Measurements from ENCODE around the gene C12orf50. TPM values are rescaled to one million over a fixed set of nuclear protein-coding genes. Genes with fewer than 3 reads are reported as not detected.
A peak's percentile ranks its signal among the peaks of the same experiment; 100 is the strongest.
"Not testable (repeated sequence)": the region's sequence is repeated elsewhere in the genome, so short reads cannot be mapped to it uniquely, and the experiment has no call there.

The C12orf50 gene
- total RNA-seq, 6 experiments from 2014 or later, result not detected

DNA sequence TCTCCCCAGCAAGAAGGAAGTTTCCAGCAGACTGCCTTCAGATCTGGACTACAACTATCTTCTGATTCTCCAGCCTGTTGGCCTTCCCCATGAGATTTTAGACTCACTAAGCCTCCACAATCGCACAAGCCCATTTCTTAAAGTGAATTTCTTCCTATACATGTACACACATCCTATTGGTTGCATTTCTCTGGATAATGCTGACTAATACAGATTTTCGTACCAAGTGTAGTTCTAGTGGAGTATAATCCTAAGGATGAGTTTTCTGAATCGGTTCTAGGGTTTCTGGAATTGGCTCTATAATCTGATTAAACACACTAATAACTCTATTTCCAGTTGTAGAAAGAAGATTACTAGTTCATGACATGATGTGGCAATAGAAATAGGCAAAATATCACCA lies 53.3 kb downstream of the C12orf50 start:
- H3K4me3 Mint-ChIP-seq, result no peak overlapping the region
- H3K27ac Mint-ChIP-seq, result no peak overlapping the region
- no peaks in the 10 kb centered on the region for H3K27me3 Mint-ChIP-seq (ENCODE audit: insufficient read depth)
- DNase-seq, result no peak
- H3K4me1 Mint-ChIP-seq (ENCODE audit: low read depth), result no peaks in the 10 kb centered on the region
- H3K9me3 Mint-ChIP-seq, result no peaks in the 10 kb centered on the region
- TF ChIP-seq, protein P1, sequence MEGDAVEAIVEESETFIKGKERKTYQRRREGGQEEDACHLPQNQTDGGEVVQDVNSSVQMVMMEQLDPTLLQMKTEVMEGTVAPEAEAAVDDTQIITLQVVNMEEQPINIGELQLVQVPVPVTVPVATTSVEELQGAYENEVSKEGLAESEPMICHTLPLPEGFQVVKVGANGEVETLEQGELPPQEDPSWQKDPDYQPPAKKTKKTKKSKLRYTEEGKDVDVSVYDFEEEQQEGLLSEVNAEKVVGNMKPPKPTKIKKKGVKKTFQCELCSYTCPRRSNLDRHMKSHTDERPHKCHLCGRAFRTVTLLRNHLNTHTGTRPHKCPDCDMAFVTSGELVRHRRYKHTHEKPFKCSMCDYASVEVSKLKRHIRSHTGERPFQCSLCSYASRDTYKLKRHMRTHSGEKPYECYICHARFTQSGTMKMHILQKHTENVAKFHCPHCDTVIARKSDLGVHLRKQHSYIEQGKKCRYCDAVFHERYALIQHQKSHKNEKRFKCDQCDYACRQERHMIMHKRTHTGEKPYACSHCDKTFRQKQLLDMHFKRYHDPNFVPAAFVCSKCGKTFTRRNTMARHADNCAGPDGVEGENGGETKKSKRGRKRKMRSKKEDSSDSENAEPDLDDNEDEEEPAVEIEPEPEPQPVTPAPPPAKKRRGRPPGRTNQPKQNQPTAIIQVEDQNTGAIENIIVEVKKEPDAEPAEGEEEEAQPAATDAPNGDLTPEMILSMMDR (IDR thresholded peaks at IDR 0.05), result no peak
- no peaks in the 10 kb centered on the region for H3K36me3 Mint-ChIP-seq (ENCODE audit: low read depth)

DNA sequence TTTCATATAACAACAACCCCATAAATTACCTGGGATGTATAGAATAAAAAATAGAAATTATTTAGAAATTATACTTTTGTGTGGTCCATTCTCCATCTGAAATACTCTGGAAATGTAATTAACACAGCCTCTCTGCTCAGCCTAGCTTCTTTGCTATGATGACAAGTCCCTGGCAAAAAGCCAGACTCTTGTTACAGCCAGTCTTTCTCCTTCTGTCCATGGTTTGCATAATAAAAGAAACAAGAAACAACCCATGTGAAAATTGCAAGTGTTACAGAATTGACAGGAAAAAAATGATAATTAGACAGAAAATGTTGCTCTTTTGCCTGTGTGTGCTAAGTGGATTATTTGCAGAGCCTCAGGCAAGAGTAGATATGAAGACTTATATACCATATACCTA lies 61.3 kb downstream of the C12orf50 start:
- Mint-ChIP-seq H3K27me3 (ENCODE audit: insufficient read depth) (no peaks in the 10 kb centered on the region; the same call in 1 of the 2 replicates), H3K9me3 (no peaks in the 10 kb centered on the region), H3K4me1 (ENCODE audit: low read depth) (no peaks in the 10 kb centered on the region), H3K27ac (no peak overlapping the region), H3K4me3 (no peak overlapping the region), H3K36me3 (ENCODE audit: low read depth) (no peaks in the 10 kb centered on the region)
- TF ChIP-seq, protein P1 (IDR thresholded peaks at IDR 0.05), result no peak
- no peak for DNase-seq

DNA sequence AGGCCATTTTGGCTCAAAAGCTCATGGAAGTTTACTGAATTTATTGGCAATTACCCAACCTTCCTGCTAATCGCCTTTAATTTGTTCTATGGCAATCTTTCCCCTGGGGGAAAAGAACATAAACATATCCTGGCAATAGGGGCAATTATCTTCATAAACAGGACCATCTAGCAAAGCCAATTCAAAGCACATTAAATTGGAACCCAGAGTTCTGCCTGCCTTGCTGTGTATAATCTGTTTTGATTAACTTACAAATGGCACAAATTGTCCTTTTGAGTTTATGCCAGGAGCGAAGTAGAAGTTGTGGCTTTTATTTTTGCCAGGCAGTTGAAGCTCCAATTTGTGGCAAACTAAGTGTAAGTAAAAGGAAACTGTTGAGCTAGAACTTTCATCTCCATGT lies 68.6 kb downstream of the C12orf50 start:
- TF ChIP-seq, protein P1 (IDR thresholded peaks at IDR 0.05), result no peak
- Mint-ChIP-seq H3K36me3 (ENCODE audit: low read depth) (no peaks in the 10 kb centered on the region), H3K9me3 (no peaks in the 10 kb centered on the region), H3K27ac (no peak overlapping the region), H3K27me3 (ENCODE audit: insufficient read depth) (peaks cover 3% of the 10 kb centered on the region), H3K4me3 (no peak overlapping the region), H3K4me1 (ENCODE audit: low read depth) (no peaks in the 10 kb centered on the region)
- DNase-seq, result no peak

DNA sequence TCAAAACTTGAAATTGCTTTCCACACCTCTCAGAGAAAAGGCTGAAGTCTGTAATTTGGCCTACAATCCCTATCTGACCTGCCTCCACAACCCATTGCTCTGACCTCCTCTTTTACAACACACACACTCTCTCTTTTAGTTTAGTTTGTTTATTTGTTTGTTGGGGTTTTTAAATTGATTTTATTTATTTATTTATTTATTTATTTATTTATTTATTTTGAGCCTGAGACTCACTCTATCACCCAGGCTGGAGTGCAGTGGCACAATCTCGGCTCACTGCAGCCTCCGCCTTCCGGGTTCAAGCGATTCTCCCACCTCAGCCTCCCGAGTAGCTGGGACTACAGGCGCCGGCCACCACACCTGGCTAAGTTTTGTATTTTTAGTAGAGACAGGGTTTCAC lies 75.2 kb downstream of the C12orf50 start:
- H3K27ac Mint-ChIP-seq, H3K9me3 Mint-ChIP-seq: not testable (repeated sequence)

DNA sequence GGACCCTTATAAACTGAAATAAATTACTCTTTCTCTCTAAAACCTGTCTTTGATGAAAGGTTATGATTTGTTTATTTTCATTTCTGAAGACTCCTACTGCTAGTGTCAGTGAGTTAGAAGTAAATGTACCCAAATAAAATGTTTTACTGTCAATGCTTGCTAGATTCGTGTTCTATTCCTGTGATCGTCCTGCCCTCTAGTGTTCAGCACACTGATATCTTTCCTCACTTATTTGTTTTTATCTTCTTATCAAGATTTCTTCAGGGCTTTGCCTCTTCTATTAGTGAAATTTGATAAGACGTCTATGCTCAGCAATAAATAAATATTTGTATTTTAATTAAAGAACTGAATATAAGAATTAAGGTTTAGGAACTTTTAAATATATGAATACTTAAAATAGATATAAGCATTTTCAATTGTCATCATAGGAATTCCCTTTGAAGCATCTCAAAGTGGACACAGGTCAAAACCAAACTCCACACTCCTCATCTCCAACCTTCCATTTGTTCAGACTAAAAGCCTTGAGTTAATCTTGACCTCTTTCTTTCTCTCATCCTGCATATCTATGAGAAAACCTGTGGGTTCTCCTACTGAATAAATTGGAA lies 75.8 kb downstream of the C12orf50 start:
- H3K27me3 Mint-ChIP-seq (ENCODE audit: insufficient read depth), result peaks cover 4% of the 10 kb centered on the region
- no peak overlapping the region for H3K27ac Mint-ChIP-seq
- no peaks in the 10 kb centered on the region for H3K4me1 Mint-ChIP-seq (ENCODE audit: low read depth)
- H3K4me3 Mint-ChIP-seq, result no peak overlapping the region
- H3K36me3 Mint-ChIP-seq (ENCODE audit: low read depth), result no peaks in the 10 kb centered on the region
- no peaks in the 10 kb centered on the region for H3K9me3 Mint-ChIP-seq
- TF ChIP-seq, protein P1 (IDR thresholded peaks at IDR 0.05), result peak; percentile 79
- peak; percentile 33 for DNase-seq

More for the DNA sequence above, 75.2 kb downstream of the C12orf50 start:
- not testable (repeated sequence) for H3K4me1 Mint-ChIP-seq (ENCODE audit: low read depth); H3K36me3 Mint-ChIP-seq (ENCODE audit: low read depth); H3K27me3 Mint-ChIP-seq (ENCODE audit: insufficient read depth); DNase-seq; H3K4me3 Mint-ChIP-seq

DNA sequence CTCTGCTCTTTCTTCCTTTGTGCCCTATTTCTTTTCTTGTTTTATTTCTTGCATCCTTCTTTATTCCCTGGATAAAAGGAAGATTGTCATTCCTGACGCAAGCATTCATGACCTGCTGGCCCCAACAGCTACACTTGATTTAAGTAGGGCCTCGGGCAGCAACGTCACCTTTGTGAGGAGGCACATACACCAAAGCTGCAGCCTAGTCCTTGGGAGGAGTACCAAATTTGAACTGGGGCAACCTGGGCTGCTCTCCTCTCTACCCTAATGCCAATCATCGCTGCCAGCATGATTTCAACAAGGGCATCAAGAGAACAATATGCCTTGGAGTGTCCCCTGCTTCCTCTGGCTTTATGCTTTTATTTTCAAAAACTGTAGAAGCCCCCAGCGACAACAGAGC lies 76.4 kb downstream of the C12orf50 start:
- Mint-ChIP-seq H3K36me3 (ENCODE audit: low read depth) (no peaks in the 10 kb centered on the region), H3K27ac (no peak overlapping the region), H3K9me3 (no peaks in the 10 kb centered on the region), H3K4me3 (no peak overlapping the region), H3K27me3 (ENCODE audit: insufficient read depth) (peaks cover 4% of the 10 kb centered on the region), H3K4me1 (ENCODE audit: low read depth) (no peaks in the 10 kb centered on the region)
- no peak for DNase-seq
- TF ChIP-seq, protein P1 (IDR thresholded peaks at IDR 0.05), result no peak
